GM18907 (cell line): ENCODE measurements around the gene REV1.
"Not testable (repeated sequence)": the region's sequence is repeated elsewhere in the genome, so short reads cannot be mapped to it uniquely, and the experiment has no call there.

ENCODE experiments used
- ATAC-seq: cut with Tn5 transposase; IDR thresholded peaks from one replicate; pipeline ENCODE4 v1.9.1; 2021; ENCODE audit warnings: mild to moderate bottlenecking, moderate library complexity; ENCODE audit not compliant: unreplicated experiment

REV1 gene

DNA sequence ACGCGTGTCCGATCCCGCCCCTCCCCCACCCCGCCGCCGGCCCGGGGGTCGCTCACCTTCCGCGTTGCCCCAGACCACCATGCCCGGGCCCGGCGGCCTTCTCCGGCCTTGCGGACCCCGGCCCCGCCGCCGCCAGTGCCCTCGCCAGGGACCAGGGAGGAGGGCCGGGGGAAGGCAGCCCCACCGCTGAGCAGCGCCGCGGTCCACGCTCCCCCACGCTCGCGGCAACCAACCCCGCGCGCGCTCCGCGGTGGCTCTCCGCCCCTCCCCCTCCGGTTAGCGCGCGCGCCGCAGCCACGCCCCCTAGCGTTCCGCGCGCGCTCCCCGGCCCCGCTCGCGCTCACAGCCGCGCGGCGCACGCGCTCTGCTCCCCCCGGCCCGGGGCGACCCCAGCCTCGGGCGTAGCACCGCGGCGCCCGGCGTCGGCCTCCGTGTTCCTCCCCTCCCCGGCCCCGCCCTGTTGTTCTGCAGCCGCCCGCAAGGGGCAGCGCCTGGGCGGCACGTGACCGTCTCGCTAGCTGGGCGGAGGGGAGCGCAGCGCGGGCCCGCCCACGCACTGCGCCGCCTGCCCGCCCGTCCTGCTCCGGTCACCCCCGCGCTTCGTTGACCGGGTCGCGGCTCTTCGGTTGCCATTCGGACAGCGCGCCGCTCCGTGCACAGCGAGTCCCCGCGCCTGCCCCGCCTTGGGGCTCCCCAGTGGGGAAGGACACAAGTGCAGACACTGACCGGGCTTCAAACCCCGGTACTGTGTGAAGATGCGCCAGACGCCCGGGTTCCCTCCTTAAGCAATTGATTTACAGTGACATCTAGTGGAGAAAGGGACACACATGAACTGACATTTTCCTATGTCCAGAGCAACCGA is at the start of gene REV1:
Gene REV1, minus strand, starts transcription at position 257 of the 862 bp plus-strand sequence. CDS start 25,042 bp downstream, outside the sequence.
- ATAC-seq, result peak; percentile 88

DNA sequence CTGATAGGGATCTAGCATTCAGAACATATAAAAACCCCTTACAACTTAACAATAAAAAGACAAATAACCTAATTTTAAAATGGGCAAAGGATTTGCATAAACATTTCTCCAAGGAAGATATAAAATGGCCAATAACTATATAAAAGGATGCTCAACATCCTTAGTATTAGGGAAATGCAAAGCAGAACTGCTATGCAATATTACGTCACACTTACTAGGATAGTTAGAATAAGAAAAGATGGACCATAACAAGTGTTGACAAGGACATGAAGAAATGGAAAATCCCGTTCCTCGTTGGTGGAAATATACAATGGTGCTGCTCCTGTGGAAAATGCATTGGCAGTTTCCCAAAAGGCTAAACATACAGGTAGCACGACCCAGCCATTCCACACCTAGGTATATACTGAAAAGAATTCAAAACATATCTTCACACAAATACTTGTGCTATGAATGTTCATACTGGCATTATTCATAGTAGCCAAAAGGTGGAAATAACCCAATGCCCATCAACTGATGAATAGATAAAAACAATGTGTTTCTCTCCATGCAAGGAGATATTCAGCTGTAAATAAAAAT is 48.2 kb upstream of the REV1 start:
- ATAC-seq, result no peak

DNA sequence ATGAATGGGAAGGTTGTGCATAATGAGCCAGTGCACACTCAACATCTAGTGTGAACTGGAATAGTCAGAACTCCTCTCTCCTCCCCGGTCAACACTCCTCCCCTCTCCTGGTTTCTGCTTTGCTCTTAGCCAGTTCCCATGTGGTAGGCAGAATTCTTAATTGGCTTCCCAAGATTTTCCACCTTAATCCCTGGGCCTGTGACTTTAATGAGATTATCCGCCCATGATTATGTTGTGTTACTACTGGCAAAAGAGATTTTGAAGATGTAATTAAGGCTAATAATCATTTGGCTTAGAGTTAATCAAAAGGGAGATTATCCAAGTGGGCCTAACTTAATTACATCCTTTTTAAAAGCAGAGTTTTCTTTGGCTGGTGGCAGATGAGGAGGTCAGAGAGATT is 34.2 kb upstream of the REV1 start:
- ATAC-seq, result no peak

DNA sequence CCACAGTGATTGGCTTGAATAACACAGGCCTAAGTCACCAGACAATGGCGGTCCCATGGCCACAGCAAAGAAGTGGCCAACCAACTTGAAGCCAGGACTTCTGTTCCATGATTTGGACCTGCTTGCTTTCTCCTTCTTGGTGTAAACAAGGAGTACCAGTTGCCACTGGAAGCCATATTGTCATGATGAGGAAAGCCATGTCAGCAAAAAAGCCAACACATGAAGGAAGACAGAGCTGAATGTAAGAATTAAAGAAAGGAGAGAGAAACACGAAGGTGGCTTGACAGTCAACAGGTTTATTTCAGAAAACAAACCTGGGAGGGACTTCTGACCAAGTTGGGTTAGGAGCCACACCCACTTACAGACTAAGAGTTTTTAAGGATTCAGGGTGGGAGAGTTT is 32.3 kb upstream of the REV1 start:
- ATAC-seq, result no peak

DNA sequence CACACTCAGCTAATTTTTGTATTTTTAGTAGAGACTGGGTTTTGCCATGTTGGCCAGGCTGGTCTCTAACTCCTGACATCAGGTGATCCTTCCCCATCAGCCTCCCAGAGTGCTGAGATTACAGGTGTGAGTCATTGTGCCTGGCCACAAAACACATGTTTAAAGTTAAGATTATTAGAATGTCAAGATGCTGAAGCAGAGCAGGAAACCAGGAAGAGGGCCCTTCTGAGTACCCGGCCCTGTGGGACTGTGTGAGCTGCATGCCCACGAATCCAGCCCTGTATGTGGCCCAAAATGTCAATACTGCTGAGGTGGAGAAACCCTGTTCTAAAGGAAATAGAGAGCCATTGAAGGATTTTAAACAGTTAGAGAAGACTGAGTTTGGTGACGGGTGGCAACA is 31.0 kb upstream of the REV1 start:
- ATAC-seq, result no peak

DNA sequence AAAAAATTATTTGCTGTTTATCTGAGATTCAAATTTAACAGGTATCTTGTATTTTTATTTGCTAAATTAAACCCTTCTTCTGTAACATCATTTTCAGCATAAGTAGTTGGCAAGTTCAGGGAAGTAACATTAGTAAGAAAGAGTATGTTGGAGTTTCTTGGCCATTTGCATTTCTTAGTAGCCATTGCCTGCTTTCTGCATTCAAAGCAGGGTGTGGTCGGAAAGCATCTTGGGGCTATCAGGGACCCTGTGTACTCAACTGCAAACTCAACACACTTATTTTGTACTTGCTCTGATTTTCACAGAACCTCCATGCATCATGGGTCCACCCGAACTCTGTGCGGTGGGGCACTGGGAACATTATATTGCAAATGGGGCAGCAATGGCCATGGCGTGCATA is 30.4 kb upstream of the REV1 start:
- ATAC-seq, result no peak

DNA sequence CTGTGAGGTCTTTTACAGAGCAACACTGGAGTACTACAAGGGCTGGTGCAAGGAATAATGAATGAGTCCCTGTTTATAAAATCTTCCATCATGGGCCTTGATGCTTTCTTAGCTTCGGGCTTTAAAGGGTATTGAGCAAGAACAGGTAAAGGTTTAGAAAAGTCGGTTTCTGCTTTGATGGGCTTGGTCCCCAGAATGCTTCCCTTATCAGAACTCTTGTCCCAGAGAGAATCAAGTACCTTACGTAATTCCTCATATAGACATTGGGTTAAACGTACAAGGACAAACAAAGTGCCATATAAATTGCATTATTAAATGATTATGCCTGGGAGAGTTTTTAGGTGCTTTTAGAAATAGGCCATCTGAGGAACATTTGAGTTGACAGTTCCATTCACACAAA is 24.5 kb upstream of the REV1 start:
- ATAC-seq, result no peak

DNA sequence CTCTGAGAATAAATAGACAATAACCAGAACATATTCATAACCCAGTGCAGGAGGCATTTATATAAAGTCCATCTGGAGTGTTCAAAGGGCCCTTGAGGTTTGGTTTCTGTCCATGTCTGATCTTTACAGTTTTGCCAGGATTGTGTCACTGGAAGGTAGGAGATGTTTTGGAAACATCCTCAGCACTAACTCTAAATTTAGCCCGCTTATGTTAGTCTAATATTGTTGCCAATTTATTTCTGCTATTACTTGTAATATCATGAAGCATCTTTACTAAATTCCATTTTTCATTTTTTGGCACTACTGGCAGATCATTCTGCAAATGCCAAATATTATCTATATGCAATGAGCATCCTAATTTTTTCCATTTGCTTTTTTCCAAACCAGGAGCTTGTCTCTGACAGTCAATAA is 22.4 kb upstream of the REV1 start:
- ATAC-seq, result no peak

DNA sequence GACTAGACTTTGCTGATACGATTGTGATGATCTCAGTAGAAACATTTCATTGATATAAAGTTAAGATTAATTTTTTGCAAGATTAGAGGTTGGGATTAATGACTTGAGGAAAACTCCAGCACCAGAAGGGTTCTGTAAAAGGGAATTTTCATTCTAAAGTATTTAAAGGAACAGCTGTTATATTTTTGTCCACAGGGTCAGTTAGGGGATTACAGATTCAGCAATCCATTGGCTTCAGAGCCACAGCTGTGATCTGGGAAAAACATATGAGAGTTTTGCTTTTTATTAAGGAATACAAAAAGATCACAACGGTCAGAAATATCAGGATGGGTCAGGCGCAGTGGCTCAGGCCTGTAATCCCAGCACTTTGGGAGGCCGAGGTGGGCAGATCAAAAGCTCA is 19.6 kb upstream of the REV1 start:
- no peak for ATAC-seq

DNA sequence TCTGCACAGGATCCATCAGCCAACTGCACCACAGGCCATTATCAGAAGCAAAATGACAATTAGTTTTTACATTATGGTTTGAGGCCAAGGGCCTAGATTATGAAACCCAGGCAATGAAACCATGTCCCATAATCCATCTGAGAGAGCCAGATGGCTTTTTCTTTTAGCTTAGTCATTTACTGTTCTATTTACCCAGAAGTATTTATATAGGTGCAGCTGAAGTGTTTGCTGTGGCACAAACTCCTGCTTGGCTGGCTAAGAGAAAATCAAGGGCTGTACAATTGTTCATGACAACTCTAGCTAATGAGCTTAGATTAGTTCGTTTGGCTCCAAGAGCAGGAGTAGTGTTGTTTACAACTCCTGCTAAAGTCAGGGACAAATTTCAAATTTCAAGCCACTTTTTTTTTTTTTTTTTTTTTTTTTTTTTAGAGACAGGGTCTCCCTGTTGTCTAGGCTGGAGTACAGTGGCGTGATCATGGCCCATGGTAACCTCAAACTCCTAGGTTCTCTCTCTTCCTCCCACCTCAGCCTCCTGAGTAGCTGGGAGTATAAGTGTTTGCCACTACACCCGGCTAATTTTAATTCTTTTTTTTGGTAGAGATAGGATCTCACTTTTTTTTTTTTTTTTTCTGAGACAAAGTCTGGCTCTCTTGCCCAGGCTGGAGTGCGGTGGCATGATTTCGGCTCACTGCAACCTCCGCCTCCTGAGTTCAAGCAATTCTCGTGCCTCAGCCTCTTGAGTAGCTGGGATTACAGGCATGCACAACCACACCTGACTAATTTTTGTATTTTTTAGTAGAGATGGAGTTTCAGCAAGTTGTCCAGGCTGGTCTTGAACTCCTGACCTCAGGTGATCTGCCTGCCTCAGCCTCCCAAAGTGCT is 18.4 kb upstream of the REV1 start:
- ATAC-seq, result no peak

DNA sequence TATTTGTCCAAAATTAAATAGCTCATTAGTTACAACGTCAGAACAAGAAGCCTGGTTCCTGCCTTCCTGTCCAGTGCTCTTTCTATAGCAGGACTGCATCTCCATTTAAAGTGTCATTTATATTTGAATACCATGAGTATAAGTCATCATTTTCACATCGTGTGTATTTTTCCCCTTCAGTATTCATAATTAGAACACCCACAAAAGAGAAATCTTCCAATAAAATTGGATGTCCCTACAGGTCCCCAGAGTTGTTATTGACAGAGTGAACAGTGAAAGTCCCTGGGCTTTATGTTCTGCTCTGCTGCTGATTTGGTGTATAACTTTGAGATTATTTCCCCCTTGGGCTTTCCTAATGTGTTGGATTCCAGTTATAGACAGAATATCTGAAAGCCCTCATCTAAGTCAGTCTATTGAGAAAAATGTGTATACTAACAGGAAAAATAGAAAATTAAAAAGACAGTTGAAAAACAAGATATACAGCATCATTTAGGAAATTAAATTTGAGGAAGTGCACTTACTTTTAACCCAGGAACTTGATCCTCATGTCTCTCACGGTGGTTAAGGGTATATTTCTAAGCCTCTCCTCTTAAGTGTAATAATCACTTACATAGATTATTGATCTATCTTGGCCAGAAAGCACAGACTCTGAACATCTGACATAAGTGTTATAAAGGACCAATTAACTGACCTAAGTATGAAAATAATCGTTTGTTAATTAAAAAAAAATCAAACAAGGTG is 15.2 kb upstream of the REV1 start:
- ATAC-seq, result no peak

DNA sequence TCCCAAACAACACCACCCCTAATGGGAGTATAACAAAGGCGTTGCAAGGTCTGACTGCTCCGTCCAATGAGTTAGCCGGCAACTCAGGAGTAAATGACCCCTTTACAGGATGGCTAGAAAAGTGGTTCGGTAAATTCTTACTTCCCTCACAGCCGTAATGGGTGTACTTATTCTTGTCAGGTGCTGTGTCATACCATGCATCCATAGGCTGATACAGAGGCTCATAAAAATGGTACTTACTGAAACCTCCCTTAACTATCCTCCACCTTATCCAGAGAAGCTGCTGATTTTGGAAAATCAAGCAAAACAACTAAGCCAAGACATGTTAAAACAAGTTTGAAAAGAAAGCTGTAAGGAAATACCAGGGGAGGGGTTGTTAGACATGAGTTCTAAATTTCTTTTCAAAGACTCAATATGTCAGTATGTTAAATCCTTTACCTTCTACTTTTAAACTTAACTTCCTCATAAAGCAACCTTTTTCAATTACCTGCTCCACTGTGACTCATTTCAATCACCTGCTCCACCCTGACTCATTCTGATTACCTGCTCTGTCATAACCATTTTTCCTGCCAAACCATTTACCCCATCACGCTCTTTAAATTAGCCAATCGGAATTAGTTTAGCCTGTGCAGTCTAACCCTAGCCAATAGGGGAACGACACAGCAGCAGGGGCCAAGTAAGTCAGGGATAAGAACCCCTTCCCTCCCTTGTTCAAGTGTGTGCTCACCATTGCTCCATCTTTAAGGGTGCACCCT is 14.0 kb upstream of the REV1 start:
- not testable (repeated sequence) for ATAC-seq

DNA sequence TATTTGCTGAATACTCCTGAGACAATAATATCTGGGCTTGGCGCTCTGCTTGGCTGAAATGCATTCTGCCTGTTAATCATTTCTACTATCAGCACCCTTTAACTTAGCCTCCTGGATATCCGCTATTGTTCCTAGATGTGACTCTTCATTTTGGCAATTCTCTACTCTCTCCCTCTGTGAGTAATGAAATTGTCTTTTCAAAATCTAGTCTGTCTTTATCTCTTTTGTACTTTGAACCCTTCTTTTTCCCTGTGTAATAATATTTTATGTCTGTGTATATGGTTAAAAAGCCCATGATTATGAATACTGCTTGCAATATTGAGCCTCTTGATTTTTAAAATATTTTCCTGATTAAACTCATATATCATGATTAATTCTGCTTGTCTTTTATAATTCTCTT is 6.2 kb upstream of the REV1 start:
- ATAC-seq, result no peak

DNA sequence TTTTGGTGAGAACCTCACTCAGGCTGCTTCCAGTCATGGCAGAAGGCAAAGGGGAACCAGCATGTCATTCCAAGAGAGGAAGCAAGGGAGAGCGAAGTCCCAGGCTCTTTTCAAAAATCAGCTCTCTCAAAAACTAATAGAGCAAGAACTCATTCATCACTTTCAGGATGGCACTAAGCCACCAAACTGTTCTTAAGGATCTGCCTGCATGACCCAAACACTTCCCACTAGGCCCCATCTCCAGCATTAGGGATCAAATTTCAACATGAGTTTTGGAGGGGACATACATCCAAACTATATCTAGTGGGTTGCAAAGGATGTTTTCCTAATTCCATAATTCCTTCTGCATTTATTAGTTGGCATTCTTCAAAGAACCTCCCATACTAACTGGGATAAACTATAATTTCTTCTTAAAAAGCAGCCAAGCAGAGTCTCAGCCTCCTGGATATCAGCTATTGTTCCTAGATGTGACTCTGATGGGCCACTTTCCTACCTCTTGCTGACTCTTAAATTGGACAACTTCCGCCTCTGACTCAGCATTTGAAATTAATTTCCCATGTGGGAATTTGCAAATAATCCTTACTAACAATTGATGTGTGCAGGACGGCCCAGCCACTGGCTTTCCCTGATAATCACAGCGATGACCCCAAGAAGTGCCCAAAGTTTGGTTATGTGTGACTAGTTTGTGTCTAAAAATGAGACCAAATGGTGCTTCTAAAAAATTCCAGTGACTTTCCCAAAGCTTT is 5.5 kb upstream of the REV1 start:
- no peak for ATAC-seq

DNA sequence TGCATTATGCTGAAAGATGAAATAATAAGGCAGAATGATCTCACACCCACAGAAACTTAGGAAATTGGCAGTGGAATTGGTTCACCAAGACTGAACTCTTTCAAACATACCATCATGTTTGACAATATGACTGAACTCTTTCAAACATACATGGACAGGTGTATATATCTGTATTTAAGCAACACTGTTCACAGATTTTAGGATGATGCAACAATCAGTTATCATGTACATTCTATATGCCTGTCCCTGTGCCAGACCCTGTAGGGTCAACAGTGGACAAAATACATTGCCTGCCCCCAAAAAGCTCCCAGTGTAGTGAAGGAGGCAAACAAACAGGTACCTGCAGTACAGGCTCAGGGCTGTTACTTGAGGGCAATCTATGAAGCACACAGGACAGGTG is 2.9 kb upstream of the REV1 start:
- no peak for ATAC-seq

DNA sequence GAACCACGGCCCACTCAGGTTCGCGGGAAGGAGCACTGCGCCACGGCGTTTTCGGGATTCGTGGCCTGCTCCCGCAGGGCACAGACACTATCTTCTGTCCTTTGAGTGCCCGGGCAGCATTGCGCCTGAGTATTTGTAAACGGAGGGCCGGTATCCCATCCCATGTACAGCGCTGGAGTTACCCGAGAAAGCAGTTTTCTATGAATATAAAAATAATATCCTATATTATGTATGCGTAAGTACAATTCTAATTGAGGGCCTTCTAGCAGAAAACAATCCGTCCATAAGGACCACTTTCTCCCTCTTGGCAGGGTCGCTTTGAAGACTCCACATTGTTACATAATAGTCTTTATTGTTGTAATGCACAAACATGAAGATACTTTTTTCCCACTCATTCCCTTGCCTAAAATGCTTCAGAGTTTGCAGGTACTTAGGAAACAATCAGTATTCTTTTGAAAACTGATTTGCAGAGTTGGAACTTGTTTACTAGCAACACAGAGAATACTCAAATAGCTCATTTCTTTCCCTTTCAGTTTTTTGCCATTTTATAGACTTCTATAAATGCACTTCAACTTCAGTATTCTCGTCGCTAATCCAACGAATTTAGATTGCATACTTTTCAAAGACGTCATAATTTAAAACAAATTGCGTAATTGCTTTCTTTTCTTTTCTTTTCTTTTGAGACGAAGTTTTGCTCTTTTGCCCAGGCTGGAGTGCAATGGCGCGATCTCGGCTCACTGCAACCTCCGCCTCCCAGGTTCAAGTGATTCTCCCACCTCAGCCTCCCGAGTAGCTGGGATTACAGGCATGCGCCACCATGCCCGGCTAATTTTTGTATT is 1.0 kb upstream of the REV1 start:
- ATAC-seq, result no peak

DNA sequence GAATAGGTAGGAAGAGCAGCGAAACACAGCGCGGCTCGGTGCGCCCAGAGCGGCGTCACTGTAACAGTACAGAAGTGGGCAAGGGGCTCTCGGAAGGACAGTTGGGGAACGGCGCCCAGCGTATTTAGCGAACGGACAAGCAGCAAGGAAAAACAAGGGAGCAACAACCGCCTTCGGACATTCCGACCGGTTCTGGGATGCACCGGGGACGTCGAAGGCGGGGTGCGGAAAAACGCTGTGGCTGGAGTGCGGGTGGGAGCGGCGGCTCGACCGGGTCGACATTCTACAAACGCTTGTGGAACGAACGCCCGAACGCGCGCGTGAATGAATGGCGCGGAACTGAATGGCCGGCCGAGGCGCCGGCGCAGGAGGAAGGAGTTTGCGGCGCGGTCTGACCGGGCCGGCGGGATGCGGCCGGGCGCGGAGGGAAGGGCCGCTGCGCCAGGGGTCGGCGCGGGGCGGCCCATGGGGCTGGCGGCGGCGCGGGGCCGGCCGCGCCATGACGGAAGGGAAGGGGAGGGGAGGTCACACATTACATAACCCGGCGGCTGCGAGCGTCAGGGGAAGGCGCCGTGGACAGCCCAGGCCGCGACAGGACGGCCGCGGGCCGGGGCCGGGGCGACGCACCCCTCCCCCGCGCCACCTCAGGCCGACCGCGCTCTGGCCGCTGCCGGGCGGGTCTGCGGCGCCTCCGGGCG is 605 bp downstream of the REV1 start:
- peak; percentile 36 for ATAC-seq

DNA sequence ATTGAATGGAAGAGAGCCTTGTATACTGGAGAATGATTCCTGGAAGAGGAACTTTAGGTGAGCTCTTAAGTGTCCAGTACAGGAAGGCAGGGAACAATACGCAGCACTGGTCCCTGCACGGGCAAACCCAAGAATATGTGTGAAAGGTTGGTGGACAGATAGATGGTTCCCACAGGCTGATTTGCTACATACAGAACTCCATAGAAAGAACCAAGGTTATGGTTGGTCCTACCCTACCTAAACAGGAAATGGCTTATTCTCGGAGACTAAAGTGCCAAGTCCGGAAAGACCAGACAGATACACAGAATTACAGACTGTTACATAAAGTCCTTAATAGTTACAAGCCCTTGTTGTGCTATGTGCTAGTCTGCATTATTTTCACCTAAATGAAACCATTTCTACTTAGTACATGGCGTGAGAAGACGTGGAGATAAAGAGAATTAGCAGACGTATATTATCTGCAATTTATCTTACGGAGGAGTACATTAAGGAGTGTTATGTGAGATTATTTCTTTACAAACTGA is 1.2 kb downstream of the REV1 start:
- no peak for ATAC-seq
